HG03457 (cell line): ENCODE results near the gene BBX.

ENCODE experiments used
- ATAC-seq: cut with Tn5 transposase; IDR thresholded peaks from one replicate; pipeline ENCODE4 v1.9.1; 2021; ENCODE audit warnings: moderate number of reproducible peaks; ENCODE audit not compliant: unreplicated experiment

Gene BBX

GRCh38 chr3:107729686-107730085, 206.9 kb downstream of the BBX start:
- ATAC-seq, result no peak

GRCh38 chr3:107734317-107734716, 211.6 kb downstream of the BBX start:
- ATAC-seq, result no peak

- ATAC-seq, result no peak
These were observed 215.2 kb downstream of the BBX start for GRCh38 chr3:107737914-107738313.

GRCh38 chr3:107738486-107739183, 215.9 kb downstream of the BBX start:
- no peak for ATAC-seq

- ATAC-seq, result no peak
These were observed 216.5 kb downstream of the BBX start for GRCh38 chr3:107739227-107739626.

GRCh38 chr3:107740992-107741896, 218.5 kb downstream of the BBX start:
- no peak for ATAC-seq

- ATAC-seq, result no peak
These were observed 222.6 kb downstream of the BBX start for GRCh38 chr3:107745354-107745753.

GRCh38 chr3:107752202-107752990, 229.6 kb downstream of the BBX start:
- ATAC-seq, result no peak

GRCh38 chr3:107753494-107753893, 230.7 kb downstream of the BBX start:
- no peak for ATAC-seq

GRCh38 chr3:107753976-107754375, 231.2 kb downstream of the BBX start:
- ATAC-seq, result no peak

- ATAC-seq, result no peak
These were observed 233.9 kb downstream of the BBX start for GRCh38 chr3:107756649-107757048.

- no peak for ATAC-seq
These were observed 234.4 kb downstream of the BBX start for GRCh38 chr3:107757140-107757539.

GRCh38 chr3:107760144-107760543, 237.4 kb downstream of the BBX start:
- no peak for ATAC-seq

GRCh38 chr3:107761391-107761790, 238.6 kb downstream of the BBX start:
- no peak for ATAC-seq

GRCh38 chr3:107765524-107765923, 242.8 kb downstream of the BBX start:
- no peak for ATAC-seq

GRCh38 chr3:107767897-107768605, 245.3 kb downstream of the BBX start:
- ATAC-seq, result no peak

- ATAC-seq, result no peak
These were observed 247.1 kb downstream of the BBX start for GRCh38 chr3:107769882-107770281.

GRCh38 chr3:107772016-107772415, 249.3 kb downstream of the BBX start:
- no peak for ATAC-seq

- ATAC-seq, result no peak
These were observed 253.2 kb downstream of the BBX start for GRCh38 chr3:107775974-107776373.

GRCh38 chr3:107781253-107781652, 258.5 kb downstream of the BBX start:
- no peak for ATAC-seq

GRCh38 chr3:107782054-107782453, 259.3 kb downstream of the BBX start:
- no peak for ATAC-seq
